NCI-H1436 (cell line): ENCODE results near the gene PLPPR2.
A peak's percentile ranks its signal among the peaks of the same experiment; 100 is the strongest.
"Not testable (repeated sequence)": the region's sequence is repeated elsewhere in the genome, so short reads cannot be mapped to it uniquely, and the experiment has no call there.

Experiments
- DNase-seq: peaks from one replicate; lab custom pipeline; 2025; lab: John Stamatoyannopoulos, UW

PLPPR2 gene

GRCh38 chr19:11355160-11356073 lies at the start of gene PLPPR2:
Gene PLPPR2, plus strand, starts transcription at chr19:11355432. Its CDS starts 2,242 bp downstream, at chr19:11357674.
- peak; percentile 89 for DNase-seq

- no peak for DNase-seq
Measured at GRCh38 chr19:11306337-11306736, 48.9 kb upstream of the PLPPR2 start.

- not testable (repeated sequence) for DNase-seq
Measured at GRCh38 chr19:11320278-11320995, 34.8 kb upstream of the PLPPR2 start.

- DNase-seq, result no peak
Measured at GRCh38 chr19:11321191-11322126, 33.8 kb upstream of the PLPPR2 start.

- DNase-seq, result no peak
Measured at GRCh38 chr19:11322269-11323024, 32.8 kb upstream of the PLPPR2 start.

GRCh38 chr19:11323601-11324078 lies 31.6 kb upstream of the PLPPR2 start:
- no peak for DNase-seq

GRCh38 chr19:11324079-11324661 lies 31.1 kb upstream of the PLPPR2 start:
- no peak for DNase-seq

GRCh38 chr19:11324748-11325389 lies 30.4 kb upstream of the PLPPR2 start:
- no peak for DNase-seq

GRCh38 chr19:11325544-11325943 lies 29.7 kb upstream of the PLPPR2 start:
- no peak for DNase-seq

GRCh38 chr19:11330127-11330526 lies 25.1 kb upstream of the PLPPR2 start:
- DNase-seq, result no peak

GRCh38 chr19:11331502-11331901 lies 23.7 kb upstream of the PLPPR2 start:
- DNase-seq, result no peak

- DNase-seq, result no peak
Measured at GRCh38 chr19:11332822-11333221, 22.4 kb upstream of the PLPPR2 start.

- not testable (repeated sequence) for DNase-seq
Measured at GRCh38 chr19:11333838-11334237, 21.4 kb upstream of the PLPPR2 start.

- no peak for DNase-seq
Measured at GRCh38 chr19:11335449-11336146, 19.6 kb upstream of the PLPPR2 start.

GRCh38 chr19:11337080-11337479 lies 18.2 kb upstream of the PLPPR2 start:
- DNase-seq, result no peak

GRCh38 chr19:11338121-11338520 lies 17.1 kb upstream of the PLPPR2 start:
- DNase-seq, result no peak

GRCh38 chr19:11338569-11339253 lies 16.5 kb upstream of the PLPPR2 start:
- DNase-seq, result no peak

- peak; percentile 93 for DNase-seq
Measured at GRCh38 chr19:11339254-11340098, 15.8 kb upstream of the PLPPR2 start, which contains the start of gene RAB3D. Gene RAB3D, minus strand, starts transcription at chr19:11339657. Its CDS starts 2,258 bp downstream, at chr19:11337399.
